ENCODE data around the gene ADAM29.

GRCh38 chr4:174928575-174929253, 10.6 kb downstream of the ADAM29 start:
- TF ChIP-seq, protein P1, sequence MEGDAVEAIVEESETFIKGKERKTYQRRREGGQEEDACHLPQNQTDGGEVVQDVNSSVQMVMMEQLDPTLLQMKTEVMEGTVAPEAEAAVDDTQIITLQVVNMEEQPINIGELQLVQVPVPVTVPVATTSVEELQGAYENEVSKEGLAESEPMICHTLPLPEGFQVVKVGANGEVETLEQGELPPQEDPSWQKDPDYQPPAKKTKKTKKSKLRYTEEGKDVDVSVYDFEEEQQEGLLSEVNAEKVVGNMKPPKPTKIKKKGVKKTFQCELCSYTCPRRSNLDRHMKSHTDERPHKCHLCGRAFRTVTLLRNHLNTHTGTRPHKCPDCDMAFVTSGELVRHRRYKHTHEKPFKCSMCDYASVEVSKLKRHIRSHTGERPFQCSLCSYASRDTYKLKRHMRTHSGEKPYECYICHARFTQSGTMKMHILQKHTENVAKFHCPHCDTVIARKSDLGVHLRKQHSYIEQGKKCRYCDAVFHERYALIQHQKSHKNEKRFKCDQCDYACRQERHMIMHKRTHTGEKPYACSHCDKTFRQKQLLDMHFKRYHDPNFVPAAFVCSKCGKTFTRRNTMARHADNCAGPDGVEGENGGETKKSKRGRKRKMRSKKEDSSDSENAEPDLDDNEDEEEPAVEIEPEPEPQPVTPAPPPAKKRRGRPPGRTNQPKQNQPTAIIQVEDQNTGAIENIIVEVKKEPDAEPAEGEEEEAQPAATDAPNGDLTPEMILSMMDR (IDR thresholded peaks at IDR 0.05), result no peak
- TF ChIP-seq POLR2A (IDR thresholded peaks at IDR 0.05), result no peak
